ENCODE measurements around the gene CREM.

CREM gene

GRCh38 chr10:35201234-35201633 is 74.6 kb downstream of the CREM start:
- H3K4me3 ChIP-seq (ENCODE audit: low read length), result no peak overlapping the region
- no peak for DNase-seq (ENCODE audit: low read depth)
- no peak for TF ChIP-seq CTCF (conservative IDR thresholded peaks at IDR 0.05; ENCODE audit: low read depth, low read length)

- DNase-seq (ENCODE audit: low read depth), result no peak
- no peak overlapping the region for H3K4me3 ChIP-seq (ENCODE audit: low read length)
- TF ChIP-seq CTCF (conservative IDR thresholded peaks at IDR 0.05; ENCODE audit: low read depth, low read length), result no peak
Measured at GRCh38 chr10:35202050-35202449, 75.4 kb downstream of the CREM start.

- no peak overlapping the region for H3K4me3 ChIP-seq (ENCODE audit: low read length)
- DNase-seq (ENCODE audit: low read depth), result no peak
- TF ChIP-seq CTCF (conservative IDR thresholded peaks at IDR 0.05; ENCODE audit: low read depth, low read length), result no peak
Measured at GRCh38 chr10:35203745-35204144, 77.1 kb downstream of the CREM start.

GRCh38 chr10:35204650-35205319 is 78.1 kb downstream of the CREM start:
- TF ChIP-seq CTCF (conservative IDR thresholded peaks at IDR 0.05; ENCODE audit: low read depth, low read length), result no peak
- H3K4me3 ChIP-seq (ENCODE audit: low read length), result no peak overlapping the region
- no peak for DNase-seq (ENCODE audit: low read depth)

- TF ChIP-seq CTCF (conservative IDR thresholded peaks at IDR 0.05; ENCODE audit: low read depth, low read length), result no peak
- no peak overlapping the region for H3K4me3 ChIP-seq (ENCODE audit: low read length)
- no peak for DNase-seq (ENCODE audit: low read depth)
Measured at GRCh38 chr10:35206274-35206673, 79.6 kb downstream of the CREM start.

GRCh38 chr10:35208536-35208935 is 81.9 kb downstream of the CREM start:
- DNase-seq (ENCODE audit: low read depth), result no peak
- TF ChIP-seq CTCF (conservative IDR thresholded peaks at IDR 0.05; ENCODE audit: low read depth, low read length), result no peak
- H3K4me3 ChIP-seq (ENCODE audit: low read length), result no peak overlapping the region

GRCh38 chr10:35208949-35209613 is 82.4 kb downstream of the CREM start:
- no peak for TF ChIP-seq CTCF (conservative IDR thresholded peaks at IDR 0.05; ENCODE audit: low read depth, low read length)
- no peak overlapping the region for H3K4me3 ChIP-seq (ENCODE audit: low read length)
- DNase-seq (ENCODE audit: low read depth), result no peak

Data from retinal pigment epithelial cell (primary cell).